NOMO-1 treated with dmso at 0.1 percent for 144 hours (cell line): Measurements from ENCODE around the gene LSP1.
"Not testable (repeated sequence)": the region's sequence is repeated elsewhere in the genome, so short reads cannot be mapped to it uniquely, and the experiment has no call there.

ENCODE experiments used
- DNase-seq: peaks from one replicate; lab custom pipeline; 2025; ENCODE audit not compliant: unreplicated experiment; lab: John Stamatoyannopoulos, UW

Gene LSP1

GRCh38 chr11:1862588-1863351 lies 9.9 kb downstream of the LSP1 start:
- no peak for DNase-seq

DNA sequence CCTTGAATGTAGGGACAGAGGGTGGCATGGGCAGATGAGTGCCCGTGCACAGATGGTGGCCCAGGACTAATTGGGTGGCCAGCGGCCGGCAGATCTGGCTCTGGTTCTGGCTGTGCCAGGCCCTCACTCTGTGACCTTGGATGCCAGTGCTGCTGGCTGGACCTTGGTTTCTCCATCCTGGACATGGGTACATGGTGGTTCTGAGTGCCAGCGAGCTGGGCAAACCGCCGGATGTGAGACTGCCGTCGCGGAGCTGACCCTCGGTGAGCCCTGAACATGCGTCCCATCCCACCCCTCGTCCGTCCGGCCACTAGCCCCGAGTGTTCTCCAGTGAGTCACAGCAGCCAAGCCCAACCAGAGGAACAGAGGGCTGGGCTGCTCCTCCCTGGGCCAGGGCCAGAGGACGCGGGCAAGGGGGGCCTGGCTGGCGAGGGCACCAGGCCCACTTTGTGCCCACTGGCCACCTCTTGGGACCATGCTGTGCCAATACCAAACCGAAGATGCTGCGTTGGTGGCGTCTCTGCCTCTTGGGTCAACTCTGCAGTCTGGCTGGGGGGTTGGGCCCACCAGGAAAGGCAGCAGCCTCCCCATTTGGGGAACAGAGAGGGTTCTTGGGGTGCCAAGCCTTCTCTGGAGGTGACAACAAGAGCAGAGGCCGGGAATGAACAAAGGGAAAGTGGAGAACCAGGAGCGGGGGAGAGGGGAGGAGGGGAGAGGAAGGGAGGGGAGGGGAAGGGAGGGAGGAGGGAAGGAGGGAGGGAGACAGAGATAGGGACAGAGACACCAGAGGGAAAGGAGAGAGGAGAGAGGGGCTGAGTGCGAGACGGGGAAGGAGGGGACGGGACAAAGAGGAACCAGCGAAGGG lies 10.7 kb downstream of the LSP1 start:
- no peak for DNase-seq

DNA sequence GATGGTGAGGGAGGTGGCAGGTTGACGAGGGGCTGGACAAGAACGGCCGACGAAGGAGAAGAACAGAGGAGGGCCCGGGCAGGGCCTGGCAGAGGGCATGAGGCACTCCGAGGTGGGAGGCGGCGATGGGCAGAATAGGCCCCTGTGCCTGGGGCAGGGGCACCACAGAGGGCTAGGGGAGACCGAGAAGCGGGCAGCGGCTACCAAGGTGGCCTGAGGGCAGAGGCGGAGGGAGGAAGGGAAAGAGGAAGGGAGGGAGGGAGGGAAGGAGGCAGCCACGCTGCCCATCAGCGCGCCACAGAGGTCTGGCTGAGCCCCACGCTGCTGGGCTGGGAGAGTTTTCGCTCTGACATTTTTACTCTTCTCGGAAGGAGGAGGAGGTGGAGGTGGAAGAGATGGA lies 11.3 kb downstream of the LSP1 start:
- DNase-seq = no peak

- no peak for DNase-seq
These were observed 12.2 kb downstream of the LSP1 start for GRCh38 chr11:1864831-1865665.

DNA sequence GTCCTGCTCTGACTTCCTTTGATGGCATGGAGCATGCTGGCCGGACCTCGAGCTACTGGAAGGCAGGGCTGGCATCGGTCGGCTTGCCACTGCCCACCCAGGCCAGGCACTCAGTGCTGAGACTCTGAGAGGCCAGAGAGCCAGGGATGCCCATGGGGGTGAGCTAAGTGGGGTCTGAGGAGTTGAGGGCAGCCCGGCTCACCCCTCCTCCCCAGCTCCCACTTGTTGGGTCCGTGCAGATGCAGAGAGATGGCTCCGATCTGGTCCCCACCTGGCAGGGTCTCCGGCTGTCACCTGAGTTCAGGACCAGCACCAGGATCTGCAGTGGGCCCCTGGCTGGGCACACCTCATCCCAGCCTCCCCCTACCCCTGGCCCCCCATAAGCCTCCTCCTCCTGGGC lies 13.3 kb downstream of the LSP1 start:
- no peak for DNase-seq

GRCh38 chr11:1866776-1867175 lies 13.9 kb downstream of the LSP1 start:
- DNase-seq = no peak

DNA sequence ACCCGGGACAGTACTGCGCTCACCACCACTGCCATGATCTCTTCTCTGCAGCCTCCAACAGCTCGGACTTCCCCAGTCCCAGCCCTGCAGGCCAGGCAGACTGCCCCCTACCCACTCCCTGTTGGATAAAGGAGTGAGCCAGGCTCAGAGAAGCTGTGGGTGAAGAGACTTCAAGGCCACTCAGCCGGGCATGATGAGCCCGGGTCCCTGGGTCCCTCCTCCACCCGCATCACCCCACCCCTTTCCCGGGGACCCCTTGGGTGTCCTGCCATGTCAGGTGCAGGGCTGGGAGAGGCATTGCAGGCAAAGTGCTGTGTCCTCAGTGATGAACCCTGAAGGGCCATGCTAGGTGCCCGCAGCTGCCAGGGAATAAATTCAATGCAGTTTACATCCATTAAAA lies 14.5 kb downstream of the LSP1 start:
- no peak for DNase-seq

DNA sequence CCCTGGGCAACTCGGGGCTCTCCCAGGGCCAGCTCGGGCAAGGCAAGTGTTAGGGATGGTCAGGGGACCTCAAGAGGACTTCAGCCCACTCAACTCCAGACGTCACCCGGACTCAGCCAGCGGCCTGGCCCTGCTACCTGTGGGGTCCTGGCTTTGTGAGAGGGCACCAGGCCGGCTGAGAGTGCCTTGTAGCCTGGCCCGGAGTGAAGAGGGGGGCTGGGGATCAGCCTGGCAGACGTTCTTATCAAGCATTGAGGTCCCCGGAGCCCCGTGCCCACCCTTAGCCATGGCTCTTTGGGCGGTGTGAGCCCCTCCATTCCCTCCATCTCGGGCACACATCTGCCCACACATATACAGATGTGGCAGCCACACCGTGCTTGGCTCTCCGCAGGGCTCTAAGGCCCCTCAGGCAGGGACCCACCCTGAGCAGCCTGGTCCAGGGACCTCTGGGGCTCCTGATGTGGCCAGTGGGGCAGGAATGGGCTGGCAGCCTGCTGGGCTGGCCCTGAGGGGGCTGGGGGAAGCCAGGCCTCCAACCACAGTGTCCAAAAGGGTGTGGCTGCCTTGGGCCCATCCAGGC lies 15.3 kb downstream of the LSP1 start:
- DNase-seq = no peak

DNA sequence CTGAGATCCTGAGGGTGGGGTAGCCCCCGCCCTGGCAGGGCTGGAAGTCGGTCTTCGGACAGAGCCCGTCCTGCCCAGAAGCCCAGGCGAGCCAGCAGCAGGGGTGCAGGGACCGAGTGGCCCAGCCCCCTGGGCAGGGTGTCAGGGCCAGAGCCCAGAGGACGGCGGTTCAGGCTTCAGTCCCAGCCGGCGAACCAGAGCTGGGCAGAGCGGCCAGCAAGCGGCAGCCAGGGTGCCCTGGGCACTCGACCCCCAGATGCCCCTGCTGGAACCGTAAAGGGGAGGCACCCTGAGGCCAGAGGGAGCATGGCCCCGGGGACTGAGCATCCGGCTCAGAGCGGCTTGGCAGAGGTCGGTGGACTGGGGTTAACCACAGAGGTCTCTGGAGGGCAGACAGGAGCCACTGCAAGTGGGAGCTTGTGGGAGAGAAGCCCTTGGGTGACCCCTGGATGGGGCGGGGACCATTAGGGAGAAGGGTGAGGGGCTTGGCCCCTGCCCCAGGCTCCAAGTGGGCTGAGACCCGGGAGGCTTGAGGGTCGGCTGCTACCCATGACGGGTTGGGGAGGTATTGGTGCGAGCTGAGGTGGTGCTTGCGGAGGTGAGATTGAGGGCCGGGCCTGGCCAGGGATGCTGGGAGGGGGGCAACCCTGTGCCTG lies 15.9 kb downstream of the LSP1 start:
- DNase-seq = no peak

- DNase-seq = no peak
These were observed 16.8 kb downstream of the LSP1 start for GRCh38 chr11:1869427-1870325.

DNA sequence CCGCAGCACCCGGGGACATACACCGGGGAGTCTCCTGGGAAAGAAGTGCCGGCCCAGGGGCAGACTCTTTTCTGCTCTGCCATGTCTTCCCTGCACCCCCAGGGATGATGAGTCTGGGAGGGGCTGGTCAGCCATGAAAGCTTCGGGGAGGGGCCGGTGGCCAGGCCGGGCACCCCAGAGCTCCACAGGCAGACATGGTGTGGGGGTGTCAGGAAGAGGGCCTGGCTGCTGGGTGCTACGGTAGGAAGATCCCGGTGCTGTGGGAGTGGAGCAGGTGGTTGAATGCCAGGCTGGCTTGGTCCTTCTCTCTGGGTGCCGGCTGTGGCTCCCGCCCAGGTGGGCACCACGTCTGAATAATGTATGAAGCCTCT lies 17.4 kb downstream of the LSP1 start:
- DNase-seq = no peak

GRCh38 chr11:1870721-1871466 lies 18.0 kb downstream of the LSP1 start:
- no peak for DNase-seq

DNA sequence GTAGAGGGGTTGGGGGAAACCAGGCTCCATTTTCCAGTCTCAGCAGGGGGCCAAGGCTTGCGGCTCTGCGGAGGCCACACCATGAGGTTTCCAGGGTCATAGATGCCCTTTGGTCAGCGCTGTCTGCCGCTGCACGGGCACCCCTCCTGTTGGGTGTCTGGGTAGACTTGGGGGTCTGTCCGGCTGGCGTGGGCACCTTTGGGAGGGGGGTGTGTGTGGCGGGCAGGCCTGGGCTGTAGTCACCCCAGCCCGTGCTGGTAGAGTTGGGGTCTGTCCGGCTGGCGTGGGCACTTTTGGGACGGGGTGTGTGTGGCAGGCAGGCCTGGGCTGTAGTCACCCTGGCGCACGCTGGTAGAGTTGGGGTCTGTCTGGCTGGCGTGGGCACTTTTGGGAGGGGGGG lies 18.6 kb downstream of the LSP1 start:
- no peak for DNase-seq

- no peak for DNase-seq
These were observed 19.5 kb downstream of the LSP1 start for GRCh38 chr11:1872267-1872985.

DNA sequence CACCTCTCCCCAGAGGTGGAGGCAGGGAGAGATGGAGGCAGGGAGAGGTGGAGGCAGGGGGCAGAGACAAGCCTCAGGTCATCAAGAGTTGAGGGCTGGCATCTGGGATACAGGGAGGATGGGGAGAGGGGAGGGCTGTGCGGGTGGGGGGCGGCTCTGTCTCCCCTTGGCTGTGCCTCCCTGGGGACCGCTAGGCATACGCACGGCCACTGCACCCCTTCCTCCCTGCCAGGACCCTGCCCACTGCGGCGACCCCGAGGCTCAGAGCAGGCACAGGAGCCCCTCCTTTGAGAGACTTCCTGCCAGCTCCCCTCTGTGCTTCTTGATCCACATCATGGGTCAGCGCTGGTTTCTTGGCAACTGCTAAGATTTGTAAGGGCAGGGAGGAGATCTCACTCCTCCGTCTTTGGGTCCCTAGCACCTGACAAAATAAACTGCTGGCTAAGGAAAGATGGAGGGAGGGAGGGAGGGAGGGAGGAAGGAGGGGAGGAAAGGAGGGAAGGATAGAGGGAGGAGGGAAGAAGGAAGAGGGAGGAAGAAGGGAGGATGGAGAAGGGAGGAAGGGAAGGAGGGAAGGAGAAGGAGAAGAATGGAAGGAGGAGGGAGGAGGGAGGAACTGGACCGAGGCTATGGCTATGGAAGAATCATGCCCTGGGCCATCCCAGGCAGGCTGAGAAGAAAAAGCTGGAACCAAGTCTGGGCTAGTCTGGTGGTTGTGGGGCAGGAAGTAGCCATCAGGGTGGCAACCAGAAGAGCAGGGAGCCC lies 20.3 kb downstream of the LSP1 start:
- no peak for DNase-seq

DNA sequence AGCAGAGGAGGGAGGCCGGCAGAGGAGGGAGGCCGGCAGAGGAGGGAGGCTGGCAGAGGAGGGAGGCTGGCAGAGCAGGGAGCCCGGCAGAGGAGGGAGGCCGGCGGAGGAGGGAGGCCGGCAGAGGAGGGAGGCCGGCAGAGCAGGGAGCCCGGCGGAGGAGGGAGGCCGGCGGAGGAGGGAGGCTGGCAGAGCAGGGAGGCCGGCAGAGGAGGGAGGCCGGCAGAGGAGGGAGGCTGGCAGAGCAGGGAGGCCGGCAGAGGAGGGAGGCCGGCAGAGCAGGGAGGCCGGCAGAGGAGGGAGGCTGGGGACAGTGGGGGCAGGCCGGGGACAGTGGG lies 20.9 kb downstream of the LSP1 start:
- not testable (repeated sequence) for DNase-seq

- DNase-seq = not testable (repeated sequence)
These were observed 21.7 kb downstream of the LSP1 start for GRCh38 chr11:1874441-1875092.
